ENCODE results near the gene SEMA3B.

The SEMA3B gene

DNA sequence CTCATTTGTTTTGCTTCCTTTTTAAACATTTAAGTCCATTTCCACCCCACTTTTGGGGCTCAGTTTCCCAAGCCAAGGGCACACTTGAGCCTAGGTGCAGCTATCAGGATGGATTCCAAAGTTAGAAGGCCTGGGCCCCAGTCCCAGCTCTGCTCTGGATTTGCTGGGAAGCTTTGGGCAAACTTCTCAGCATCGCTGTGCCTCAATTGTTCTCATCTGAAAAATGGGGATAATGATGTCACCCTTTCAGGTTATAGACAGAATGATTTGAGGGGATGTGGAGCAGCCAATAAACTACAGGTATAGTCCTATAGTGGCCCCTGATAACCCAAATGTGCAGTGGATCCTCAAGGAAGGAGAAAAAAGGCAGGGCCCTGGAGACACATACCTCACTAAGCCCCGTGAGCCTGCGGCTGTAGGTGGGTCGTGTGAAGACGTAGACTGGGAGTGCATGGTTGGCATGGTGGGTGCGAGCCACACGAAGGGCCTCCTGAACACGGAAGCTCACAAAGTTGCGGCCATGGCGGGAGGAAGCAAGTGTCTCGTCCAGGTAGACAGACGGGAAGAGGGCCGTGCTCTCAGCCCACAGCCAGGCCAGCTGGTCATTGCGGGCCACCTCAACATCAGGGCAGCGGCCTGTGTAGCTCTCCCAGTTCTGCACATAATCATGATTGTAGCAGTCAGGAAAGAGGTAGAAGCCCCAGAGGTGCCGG, 50.4 kb downstream of the SEMA3B start:
- no peak for DNase-seq

DNA sequence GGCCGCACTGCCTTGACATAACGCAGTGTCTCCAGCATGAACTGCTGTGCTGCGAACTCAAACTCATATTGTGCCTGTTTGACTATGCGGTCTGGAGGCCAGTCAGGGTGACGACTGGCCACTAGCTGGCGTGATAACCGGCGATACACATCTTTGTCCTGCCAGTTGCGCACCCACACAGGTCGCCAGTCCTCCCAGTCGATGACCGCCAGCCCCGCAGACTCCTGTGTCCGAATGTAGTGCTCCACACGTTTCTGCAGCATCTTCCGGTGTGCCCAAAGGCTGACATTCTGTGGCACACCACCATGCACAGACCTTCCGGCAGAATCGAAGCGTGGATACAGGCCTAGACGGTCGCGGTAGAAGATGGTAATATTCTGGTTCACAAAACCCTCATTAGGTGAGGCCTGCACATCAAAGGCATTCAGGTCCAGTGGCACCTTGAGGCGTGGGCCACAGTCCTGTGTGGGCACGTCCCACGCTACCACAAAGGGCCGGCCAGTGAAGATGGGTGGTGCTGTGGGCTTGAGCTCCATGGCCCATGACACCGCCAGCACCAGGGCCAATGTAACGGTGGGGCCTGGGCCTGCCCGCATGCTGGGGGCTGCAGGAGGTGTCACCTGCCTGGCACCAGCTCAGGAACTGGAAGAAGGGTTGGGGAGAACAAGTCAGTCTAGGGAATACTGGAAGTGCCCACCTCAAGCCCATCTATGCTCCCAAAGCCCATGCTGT, 51.1 kb downstream of the SEMA3B start:
- DNase-seq, result no peak

DNA sequence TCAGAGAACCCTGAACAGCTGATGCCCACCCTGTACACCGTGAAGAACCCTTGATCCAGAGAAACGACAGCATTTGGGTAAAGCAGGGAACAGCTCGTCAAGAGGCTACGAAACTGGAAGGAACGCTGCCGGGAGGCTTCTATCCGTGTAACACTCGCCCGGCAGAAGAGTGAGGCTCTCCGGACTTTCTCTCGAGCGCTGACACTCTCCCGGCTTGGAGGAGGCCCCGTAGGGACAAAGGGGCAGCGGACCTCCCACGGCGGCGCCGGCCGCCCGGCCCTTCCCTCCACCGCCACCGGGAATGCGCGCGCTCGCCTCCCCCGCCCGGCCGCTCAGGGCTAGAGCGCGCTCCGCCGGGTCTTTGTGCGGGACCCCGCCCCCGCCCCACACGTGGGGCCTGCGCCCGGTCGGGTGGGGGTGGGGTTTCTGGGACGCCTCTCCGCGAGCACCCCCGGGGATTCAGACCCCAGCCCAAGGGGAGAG, 51.9 kb downstream of the SEMA3B start:
- no peak for DNase-seq

DNA sequence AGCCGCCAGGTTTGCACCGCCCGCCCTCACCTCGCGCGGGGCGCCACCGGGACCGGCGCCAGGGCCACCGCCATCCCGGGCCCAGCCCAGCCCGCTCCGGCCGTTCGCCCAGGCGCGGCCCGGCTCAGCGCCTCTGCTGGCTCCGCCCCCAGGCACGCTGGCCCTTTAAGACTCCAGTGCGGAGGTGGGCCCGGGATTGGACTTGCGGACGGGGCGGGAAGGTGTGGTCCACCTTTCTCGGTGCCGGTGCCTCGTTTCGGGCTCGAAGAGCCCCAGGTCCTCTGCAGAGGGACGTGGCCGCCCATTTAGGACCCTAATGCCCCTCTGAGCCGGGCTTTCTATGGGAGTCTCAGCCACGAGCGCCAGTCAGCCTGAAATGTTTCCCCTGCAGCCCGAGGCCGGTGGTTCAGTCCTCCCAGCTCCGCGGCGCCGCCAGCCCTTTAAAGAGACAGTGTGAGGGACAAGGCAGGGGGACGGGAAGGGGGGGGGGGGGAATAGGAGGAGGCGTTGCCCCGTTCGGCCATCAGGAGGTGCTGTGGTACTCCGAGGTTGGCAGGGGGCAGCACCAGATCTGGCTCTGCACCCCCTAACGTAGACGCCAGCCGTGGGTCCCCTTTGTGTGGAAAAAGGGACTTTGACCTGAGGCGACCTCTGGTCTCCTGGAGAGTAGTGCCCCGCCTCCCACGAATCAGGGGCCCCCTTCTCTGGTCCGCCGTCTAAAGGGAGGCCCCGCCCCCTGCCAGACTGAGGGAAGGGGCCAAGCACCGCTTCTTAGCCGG, 52.6 kb downstream of the SEMA3B start:
- peak; percentile 54 for DNase-seq

DNA sequence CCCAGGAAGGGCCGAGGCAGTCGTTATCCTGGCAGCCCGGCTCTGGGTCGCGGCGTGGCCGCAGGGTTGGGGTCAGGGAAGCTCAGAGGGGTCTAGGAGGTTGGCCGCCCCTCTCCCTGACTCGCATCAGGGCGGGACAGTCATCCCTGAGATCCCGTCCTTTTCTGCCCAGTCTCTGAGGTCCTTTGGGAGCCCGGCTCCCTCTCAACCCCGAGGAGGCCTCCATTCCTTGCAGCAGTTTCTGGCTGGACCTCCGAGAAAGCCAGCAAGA, 53.1 kb downstream of the SEMA3B start:
- DNase-seq, result no peak

DNA sequence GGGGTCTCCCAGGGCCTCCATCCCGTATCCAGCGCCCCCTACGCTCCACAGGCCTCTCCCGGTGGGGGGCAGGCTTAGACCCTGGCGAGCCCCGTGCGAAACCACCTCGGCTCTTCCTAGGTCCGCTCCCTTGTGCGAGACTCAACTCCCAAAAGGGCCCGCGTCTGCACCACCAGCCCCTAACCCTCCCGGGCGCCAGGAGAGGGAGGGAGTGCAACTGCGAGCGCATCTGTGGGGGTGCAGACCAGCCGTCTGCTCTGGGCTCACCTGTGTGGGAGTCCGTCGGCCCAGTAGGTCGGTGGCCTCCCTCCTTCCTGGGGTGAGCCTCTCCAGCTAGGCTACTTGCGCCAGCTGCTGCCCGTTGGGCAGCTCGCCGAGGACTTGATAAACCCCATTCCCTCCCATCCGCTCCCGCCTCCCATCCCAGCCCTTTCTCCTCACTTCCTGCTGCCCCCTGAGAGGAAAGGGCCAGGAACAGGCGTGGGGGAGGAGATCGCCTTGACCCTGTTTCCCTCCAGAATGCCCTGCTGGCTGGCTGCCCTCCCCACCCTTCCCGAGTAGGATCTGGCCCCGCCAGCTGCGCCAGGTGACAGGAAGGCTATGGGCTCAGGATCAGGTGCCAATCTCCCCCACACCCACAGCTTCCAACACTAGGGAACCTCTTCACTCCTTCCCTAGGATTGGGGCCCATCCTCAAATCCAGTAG, 53.6 kb downstream of the SEMA3B start, which contains the start of gene HYAL2:
TSS of gene HYAL2 (minus strand) at position 360 of the 706 bp plus-strand sequence. CDS start 2,256 bp downstream, outside the sequence.
- peak; percentile 41 for DNase-seq

DNA sequence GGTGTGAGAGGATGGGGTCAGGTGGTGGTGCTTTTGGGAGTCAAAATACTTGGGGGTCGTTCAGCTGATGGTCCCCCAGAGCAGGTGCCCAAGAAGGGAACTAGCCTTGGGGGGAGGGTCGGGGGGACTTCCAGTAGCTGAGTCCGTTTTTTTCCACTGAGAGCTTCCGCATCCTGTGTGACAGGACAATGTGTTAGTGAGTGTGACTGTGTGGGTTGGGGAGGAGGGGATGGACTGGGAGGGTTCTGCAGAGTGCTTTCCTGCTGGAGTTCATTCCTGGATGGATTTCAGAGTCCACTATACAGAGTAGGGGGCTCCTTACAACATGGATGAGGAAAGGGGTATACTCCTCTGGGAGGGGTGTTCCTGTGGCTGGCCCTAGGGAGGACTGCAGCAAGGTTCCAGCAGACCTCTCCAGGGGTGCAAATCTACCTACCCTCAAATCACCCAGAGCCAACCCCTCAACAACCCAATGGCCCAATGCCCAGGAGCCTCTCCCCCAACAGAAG, 54.2 kb downstream of the SEMA3B start:
- DNase-seq, result no peak

DNA sequence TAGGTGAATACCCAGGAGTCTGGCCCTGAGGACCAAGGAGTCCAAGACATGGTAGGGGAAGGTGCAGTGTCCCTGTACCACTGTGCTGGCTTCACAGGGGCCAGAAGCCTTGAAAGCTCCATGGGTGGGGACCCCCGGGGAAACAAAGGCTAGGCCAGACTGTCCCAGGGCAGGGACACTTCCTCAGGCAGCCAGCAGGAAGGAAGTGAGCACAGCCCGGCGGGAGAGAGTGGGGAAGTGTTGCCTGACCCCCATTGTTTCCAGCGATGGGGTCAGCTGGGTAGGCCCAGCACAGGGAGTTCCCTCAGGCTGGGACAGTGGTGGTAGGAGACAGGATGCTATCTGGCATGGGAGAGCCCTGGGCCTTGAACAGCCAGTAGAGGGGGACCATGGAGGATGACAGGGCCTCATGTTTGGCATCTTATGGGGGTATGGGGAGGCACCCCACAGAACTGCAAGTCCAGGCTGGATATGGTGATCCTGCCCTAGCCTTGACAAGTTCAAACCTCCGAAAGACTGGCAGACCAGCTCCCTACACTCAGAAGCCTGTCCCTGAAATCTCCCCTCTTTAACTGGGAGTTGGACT, 54.8 kb downstream of the SEMA3B start:
- no peak for DNase-seq

DNA sequence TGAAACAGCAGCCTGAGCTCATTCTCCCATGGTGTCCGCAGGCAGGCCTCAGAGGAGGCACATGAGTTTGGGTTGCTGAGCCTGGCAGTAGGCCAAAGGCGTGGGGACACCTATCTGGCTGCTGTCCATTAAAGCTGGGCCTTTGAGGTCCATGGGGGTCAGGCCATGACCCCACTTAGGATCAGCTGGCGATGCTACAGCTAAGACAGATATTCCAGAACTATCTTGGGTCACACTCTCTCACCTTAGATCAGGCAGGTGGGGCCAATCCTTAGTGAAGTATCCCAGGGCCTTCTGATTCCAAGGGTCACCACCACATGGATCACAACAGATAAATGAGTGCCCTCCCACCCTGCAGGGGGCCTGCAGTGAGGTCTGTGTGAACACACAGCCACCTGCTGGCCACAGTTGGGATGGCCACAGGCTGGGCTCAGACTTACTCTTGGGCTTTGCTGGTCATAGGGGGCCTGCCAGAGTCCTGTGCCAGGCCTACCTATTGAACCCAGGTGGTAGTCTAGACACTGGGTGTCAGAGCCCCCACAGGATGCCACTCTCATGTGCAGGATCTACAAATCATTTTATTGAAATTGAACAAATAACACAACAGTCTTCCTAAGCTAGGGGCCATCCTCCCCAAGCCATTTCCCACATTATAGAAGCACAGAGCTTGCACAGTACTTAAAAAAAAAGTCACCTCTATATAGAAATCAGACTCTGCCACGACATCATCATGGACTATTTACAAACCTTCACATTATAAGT, 55.6 kb downstream of the SEMA3B start:
- no peak for DNase-seq

DNA sequence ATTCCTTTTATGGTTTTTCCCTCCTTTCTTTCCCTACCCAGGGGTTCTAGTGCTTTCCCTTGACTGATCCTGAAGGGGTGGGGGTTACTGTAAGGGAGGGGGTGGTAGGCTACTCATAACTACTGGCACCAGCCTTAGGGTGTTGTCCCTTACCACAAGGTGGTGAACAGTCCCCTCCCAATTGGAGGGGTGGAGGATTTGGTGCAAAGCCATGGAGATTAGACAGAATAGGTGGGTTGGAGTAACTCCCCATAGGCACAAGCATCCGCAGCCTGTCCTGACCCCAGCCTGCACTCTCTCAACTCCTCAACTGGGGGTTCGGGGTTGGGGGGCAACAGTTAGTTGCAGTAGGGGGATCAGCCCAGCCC, 56.1 kb downstream of the SEMA3B start:
- DNase-seq, result no peak

DNA sequence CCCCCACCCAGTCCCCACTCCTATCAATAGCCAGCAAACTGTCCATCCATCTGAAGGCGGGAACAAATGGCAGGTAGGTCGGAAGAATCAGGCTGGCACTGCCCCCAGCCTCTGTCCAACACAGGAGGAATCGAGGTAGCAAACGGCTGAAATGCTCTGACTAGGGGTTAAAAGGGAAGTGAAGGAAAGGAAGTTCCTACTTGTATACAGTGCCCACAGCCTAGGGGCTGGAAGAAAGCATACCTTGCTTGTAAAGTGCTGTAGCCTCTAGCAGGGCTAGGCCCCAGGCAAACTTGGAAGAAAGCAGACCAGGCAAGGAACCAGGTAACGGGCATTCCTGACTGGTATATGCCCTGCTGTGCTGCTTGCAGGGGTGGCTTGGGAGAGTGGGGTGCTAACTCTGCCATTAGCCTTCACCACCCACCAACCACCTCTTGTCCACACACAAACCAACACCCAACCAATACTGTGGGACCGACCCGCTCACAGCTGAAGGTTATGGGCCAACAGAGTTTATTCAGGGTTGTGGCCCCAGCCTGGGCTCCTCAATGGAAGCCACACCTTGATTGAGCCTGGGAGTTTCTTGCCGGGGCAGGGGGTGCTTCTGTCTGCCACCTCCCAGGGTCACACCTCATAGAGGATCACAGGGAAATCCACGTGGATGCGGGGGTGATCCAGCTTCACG, 56.7 kb downstream of the SEMA3B start:
- no peak for DNase-seq

DNA sequence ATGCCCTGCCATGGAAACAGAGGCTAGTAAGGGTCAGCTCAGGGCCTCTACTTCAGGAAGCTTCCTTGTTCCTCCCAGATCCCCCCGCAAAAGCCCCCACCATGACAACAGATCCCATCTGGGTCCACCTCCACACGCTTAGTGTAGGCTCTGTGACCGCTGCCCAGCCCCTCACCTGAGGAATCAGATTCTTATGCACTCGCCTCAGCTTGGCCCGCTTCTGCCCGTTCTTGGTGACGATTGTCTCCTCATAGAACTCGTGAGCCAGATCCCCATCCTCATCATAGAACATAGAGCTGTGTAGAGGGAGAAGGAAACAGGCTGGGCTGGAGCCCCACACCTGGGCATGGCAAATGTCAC, 57.2 kb downstream of the SEMA3B start:
- DNase-seq, result no peak

DNA sequence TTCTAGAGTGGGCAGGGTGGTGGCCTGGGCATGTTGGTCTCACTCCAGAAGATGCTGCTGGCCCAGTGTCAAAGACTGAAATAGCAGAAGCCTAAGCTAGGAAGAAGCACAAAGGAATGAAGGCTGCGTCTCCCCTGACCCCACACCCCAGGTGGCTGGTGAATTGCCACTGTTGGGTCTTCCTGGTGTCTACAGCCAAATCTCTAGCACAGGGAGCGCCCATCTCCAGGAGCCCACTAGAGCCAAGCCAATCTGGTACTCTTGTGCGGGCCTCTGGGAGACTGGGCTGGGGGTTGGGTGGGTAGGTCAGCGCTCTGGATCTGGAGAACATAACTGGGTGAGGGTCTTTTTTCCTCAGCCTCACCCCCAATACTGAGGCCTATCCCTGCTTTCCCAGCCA, 58.2 kb downstream of the SEMA3B start:
- DNase-seq, result no peak
